ENCODE results near the gene IRAK3.
A peak's percentile ranks its signal among the peaks of the same experiment; 100 is the strongest.

The IRAK3 gene

DNA sequence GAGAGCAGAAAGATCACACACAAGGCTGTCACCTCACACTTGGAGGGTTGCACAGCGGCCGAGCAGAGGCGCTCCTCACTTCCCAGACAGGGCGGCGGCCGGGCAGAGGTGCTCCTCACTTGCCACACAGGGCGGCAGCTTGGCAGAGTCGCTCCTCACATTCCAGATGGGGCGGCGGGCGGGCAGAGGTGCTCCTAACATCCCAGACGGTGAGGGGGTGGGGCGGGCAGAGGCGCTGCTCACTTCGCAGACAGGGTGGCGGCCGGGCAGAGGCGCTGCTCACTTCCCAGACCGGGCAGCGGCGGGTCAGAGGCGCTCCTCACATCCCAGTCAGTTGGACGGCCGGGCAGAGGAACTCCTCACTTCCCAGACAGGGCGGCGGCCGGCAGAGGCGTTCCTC lies 28.3 kb upstream of the IRAK3 start:
- no peak for TF ChIP-seq CTCF (IDR thresholded peaks at IDR 0.05; ENCODE audit: control insufficient read depth, extremely low read depth, insufficient read depth)
- H3K4me3 ChIP-seq (ENCODE audit: low read depth, low read length) = no peak overlapping the region
- DNase-seq (ENCODE audit: low read depth) = no peak

DNA sequence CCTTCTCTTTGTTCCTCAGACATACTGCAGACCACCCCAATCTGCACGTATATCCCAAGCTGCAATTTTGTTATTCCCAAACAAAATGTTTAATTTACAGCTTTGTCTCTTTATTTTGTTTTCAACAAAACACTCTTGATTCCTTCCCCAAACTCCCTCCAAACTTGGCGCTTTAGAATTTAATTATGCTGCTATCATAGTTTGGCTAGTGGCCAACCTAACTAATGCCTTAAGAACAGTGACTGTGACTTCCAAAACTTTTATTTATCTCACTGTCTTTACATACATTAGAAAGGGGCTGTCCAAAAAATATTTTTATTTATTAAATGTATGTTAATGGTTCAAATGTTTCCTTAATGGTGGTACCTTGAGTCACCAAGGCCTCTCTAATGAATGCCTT lies 26.3 kb upstream of the IRAK3 start:
- H3K4me3 ChIP-seq (ENCODE audit: low read depth, low read length) = no peak overlapping the region
- no peak for DNase-seq (ENCODE audit: low read depth)
- TF ChIP-seq CTCF (IDR thresholded peaks at IDR 0.05; ENCODE audit: control insufficient read depth, extremely low read depth, insufficient read depth) = no peak

DNA sequence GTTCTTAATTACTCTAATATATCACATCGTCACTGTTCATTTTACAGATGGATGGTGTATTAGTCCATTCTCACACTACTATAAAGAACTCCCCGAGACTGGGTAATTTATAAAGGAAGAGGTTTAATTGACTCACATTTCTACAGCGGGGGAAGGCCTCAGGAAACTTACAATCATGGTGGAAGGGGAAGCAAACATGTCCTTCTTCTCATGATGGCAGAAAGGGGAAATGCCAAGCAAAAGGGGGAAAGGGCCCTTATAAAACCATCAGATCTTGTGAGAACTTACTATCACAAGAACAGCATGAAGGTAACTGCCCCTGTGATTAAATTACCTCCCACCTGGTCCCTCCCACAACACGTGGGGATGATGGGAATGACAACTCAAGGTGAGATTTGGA lies 25.7 kb upstream of the IRAK3 start:
- no peak overlapping the region for H3K4me3 ChIP-seq (ENCODE audit: low read depth, low read length)
- no peak for TF ChIP-seq CTCF (IDR thresholded peaks at IDR 0.05; ENCODE audit: control insufficient read depth, extremely low read depth, insufficient read depth)
- no peak for DNase-seq (ENCODE audit: low read depth)

- no peak for DNase-seq (ENCODE audit: low read depth)
These were observed 24.6 kb upstream of the IRAK3 start for GRCh38 chr12:66164349-66164821.

DNA sequence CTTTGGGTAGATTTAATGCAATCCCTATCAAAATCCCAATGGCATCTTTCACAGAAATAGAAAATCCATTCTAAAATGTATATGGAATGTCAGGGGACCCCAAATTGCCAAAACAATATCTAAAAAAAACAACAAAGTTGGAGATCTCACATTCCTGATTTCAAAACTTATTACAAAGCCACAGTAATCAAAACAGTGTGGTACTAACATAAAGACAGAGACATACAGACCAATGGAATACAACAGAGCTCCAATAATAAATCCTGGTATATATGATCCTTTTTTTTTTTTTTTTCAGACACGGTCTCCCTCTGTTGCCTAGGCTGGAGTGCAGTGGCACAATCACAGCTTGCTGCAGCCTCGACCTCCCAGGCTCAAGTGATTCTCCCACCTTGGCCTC lies 23.9 kb upstream of the IRAK3 start:
- DNase-seq (ENCODE audit: low read depth) = no peak
- TF ChIP-seq CTCF (IDR thresholded peaks at IDR 0.05; ENCODE audit: control insufficient read depth, extremely low read depth, insufficient read depth) = no peak
- H3K4me3 ChIP-seq (ENCODE audit: low read depth, low read length) = no peak overlapping the region

More at GRCh38 chr12:66164349-66164821, 24.6 kb upstream of the IRAK3 start:
- no peak overlapping the region for H3K4me3 ChIP-seq (ENCODE audit: low read depth, low read length)
- TF ChIP-seq CTCF (IDR thresholded peaks at IDR 0.05; ENCODE audit: control insufficient read depth, extremely low read depth, insufficient read depth) = no peak

DNA sequence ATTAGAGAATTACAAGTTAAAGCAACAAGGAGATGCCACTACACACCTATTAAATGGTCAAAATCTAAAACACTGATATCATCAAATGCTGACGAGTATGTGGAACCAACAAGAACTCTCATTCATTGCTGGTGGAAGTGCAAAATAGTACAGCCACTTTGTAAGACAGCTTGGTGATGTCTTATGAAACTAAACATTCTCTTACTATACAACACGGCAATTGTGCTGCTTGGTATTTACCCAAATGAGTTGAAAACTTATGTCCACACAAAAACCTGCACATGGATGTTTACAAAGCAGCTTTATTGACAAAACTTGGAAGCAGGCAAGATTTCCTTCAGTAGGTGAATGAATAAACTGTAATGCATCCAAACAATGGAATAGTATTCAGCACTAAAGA lies 22.5 kb upstream of the IRAK3 start:
- no peak overlapping the region for H3K4me3 ChIP-seq (ENCODE audit: low read depth, low read length)
- DNase-seq (ENCODE audit: low read depth) = peak; percentile 46
- TF ChIP-seq CTCF (IDR thresholded peaks at IDR 0.05; ENCODE audit: control insufficient read depth, extremely low read depth, insufficient read depth) = no peak

- no peak for DNase-seq (ENCODE audit: low read depth)
- TF ChIP-seq CTCF (IDR thresholded peaks at IDR 0.05; ENCODE audit: control insufficient read depth, extremely low read depth, insufficient read depth) = no peak
- peak overlapping the region; percentile 76 for H3K4me3 ChIP-seq (ENCODE audit: low read depth, low read length)
These were observed 20.6 kb upstream of the IRAK3 start for GRCh38 chr12:66168410-66168809.
